ENCODE data around the gene STBD1.

Gene STBD1

DNA sequence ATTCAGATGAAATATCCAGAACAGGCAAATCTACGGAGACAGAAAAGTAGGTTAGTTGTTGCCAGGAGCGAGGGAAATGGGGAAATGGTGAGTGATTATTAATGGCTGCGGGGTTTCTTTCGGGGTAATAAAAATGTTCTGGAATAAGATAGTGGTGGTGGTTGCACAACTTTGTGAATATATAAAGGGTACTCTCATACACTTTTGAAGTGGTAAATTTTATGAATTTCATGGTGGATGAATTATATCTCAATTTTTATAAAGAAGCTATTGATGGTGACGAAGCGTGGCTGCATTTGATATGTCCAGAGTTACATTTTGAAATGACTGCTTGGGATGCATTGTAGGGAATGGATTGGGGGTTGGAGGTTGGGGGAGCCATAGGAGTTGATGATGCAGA is 38.7 kb upstream of the STBD1 start:
- no peak overlapping the region for H3K4me3 ChIP-seq (ENCODE audit: control insufficient read depth, low read depth, low read length)
- TF ChIP-seq, protein P1, sequence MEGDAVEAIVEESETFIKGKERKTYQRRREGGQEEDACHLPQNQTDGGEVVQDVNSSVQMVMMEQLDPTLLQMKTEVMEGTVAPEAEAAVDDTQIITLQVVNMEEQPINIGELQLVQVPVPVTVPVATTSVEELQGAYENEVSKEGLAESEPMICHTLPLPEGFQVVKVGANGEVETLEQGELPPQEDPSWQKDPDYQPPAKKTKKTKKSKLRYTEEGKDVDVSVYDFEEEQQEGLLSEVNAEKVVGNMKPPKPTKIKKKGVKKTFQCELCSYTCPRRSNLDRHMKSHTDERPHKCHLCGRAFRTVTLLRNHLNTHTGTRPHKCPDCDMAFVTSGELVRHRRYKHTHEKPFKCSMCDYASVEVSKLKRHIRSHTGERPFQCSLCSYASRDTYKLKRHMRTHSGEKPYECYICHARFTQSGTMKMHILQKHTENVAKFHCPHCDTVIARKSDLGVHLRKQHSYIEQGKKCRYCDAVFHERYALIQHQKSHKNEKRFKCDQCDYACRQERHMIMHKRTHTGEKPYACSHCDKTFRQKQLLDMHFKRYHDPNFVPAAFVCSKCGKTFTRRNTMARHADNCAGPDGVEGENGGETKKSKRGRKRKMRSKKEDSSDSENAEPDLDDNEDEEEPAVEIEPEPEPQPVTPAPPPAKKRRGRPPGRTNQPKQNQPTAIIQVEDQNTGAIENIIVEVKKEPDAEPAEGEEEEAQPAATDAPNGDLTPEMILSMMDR (conservative IDR thresholded peaks at IDR 0.05; ENCODE audit: control insufficient read depth, insufficient read depth, low read depth, low read length), result no peak
- no peak for DNase-seq (ENCODE audit: low read depth)

DNA sequence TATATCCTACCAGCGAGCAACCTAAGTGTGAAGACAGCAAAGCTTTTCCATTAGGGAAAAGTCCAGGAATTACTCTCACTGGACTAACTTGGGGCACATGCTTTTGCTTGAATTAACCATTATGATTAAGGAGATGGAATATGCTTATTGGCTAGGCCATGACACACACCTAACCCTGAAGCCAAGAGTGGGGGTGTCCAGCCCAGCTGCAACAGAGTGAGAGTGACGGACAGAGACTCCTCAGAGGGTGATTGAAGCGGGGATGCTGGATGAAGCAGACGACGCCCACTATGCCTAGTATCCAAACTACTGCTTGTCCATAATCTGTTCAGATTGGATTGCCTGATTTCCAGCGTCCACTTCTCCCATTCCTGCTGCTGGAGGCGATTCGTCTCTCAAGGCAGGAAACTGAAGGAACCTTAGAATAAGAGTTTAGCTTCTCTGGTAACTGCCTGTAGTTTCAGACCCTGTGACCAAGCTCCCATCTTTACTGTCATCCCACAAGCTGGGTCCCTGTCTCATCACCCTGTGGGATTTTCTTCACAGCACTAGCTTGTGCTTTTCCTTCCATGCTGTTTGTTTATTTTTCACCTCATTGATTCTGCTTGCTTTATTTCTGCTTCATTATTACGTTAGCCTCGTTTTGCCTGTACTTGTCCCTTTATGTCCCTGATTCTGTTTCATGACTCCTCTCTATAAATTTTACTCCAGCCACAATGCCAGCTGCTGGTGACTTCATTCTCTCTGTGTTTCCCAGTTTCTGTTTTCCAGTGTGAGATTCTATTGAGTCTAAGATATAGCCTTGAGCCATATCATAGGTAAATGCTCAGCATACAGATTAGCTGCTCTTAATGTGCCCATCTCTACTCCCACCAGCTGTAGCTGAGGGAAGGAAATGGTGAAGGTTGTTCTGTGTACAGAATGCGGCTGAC is 36.0 kb upstream of the STBD1 start:
- H3K4me3 ChIP-seq (ENCODE audit: control insufficient read depth, low read depth, low read length), result no peak overlapping the region
- TF ChIP-seq, protein P1 (conservative IDR thresholded peaks at IDR 0.05; ENCODE audit: control insufficient read depth, insufficient read depth, low read depth, low read length), result no peak
- DNase-seq (ENCODE audit: low read depth), result no peak

DNA sequence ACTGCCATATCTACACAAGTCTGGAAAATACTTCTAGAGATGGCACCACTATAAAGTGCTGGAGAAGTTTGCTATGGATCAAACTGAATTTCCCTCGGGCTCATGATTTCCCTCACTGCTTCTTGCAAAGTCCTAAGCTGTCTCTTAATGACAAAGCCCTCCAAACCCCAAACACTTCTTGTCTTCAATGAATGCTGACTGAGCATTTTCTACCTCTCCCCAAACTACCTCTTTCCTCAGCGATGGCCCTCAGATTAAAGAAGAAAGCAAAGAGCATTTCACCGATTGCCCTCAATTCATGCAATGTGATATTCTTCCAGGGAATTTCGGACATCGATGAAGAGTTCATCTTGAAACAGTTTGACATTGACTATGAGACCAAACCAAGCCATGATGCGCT is 35.3 kb upstream of the STBD1 start:
- TF ChIP-seq, protein P1 (conservative IDR thresholded peaks at IDR 0.05; ENCODE audit: control insufficient read depth, insufficient read depth, low read depth, low read length), result no peak
- DNase-seq (ENCODE audit: low read depth), result no peak
- H3K4me3 ChIP-seq (ENCODE audit: control insufficient read depth, low read depth, low read length), result no peak overlapping the region

DNA sequence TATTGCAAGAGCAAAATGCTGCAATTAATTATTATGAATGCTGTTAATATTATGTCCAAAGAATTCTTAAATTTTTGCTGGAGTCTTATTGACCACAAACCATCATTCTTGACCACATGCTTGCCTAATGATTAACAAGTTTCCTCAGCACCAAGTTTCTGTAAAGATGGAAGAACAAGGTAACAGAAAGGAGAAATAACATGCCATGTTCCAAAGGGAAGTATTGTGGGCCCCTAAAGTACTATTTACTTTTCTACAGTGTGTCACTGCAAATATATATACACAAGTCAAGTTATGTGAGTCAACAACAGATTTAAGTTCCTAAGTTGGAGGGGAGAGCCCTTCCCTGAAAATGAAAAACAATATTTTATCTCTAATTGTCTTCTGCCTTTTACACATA is 34.5 kb upstream of the STBD1 start:
- DNase-seq (ENCODE audit: low read depth), result no peak
- no peak overlapping the region for H3K4me3 ChIP-seq (ENCODE audit: control insufficient read depth, low read depth, low read length)
- TF ChIP-seq, protein P1 (conservative IDR thresholded peaks at IDR 0.05; ENCODE audit: control insufficient read depth, insufficient read depth, low read depth, low read length), result no peak

DNA sequence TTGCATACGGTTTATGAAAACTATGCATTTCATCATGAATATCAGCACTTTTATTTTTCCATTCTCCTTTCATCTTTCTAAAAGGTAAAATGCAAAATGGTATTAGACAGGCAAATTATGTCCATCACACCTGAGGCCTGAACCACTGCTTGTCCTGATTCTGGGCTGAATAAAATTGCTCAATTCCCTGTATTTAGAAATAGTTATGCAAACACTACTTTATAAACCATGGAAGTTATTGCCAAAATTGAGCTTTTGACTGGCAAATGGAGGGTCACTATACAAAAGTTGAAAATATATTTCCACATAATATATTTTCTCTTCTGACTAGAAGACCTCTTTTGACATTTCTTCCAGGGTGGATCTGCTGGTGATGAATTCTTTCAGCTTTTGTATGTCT is 34.0 kb upstream of the STBD1 start:
- DNase-seq (ENCODE audit: low read depth), result no peak
- no peak overlapping the region for H3K4me3 ChIP-seq (ENCODE audit: control insufficient read depth, low read depth, low read length)
- TF ChIP-seq, protein P1 (conservative IDR thresholded peaks at IDR 0.05; ENCODE audit: control insufficient read depth, insufficient read depth, low read depth, low read length), result no peak

DNA sequence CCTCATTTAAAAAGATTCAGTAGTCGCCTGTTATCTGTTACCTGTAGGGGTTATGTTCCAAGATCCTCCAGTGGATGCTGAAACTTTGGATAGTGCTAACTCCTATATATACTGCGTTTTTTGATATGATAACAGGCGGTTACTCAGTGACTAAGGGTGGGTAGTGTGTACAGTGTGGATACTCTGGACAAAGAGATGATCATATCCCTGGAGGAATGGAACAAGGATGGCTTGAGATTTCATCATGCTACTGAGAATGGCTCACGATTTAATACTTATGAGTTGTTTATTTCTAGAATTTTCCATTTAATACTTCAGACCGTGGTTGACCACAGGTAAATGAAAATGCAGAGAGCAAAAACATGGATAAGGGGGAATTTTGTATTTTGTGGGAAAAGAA is 33.5 kb upstream of the STBD1 start:
- no peak overlapping the region for H3K4me3 ChIP-seq (ENCODE audit: control insufficient read depth, low read depth, low read length)
- TF ChIP-seq, protein P1 (conservative IDR thresholded peaks at IDR 0.05; ENCODE audit: control insufficient read depth, insufficient read depth, low read depth, low read length), result no peak
- no peak for DNase-seq (ENCODE audit: low read depth)

Data from fibroblast of mammary gland (primary cell).